ENCODE results near the gene PHF19.

DNA sequence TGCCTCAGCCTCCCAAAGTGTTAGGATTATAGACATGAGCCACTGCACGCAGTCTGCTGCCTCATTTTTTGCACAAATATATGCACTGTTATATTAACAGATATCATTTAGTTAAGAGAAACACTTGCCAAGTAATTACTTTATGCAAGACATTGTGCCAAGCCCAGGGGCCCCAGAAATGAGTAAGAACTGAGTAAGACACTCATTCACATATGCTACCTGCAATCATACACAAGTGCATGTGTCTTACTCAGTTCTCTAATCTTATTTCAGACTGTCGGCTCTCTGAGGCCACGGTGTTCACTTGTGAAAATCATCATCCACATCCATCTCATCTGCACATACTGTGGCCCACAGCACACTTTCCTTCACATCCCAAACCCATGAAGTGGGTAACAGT lies 33.7 kb upstream of the PHF19 start:
- TF ChIP-seq CTCF (IDR thresholded peaks at IDR 0.05; ENCODE audit: insufficient read depth, low read length, poor library complexity, severe bottlenecking): no peak
- no peak for TF ChIP-seq EZH2phosphoT487 (conservative IDR thresholded peaks at IDR 0.05; ENCODE audit: low read length)

Data from SU-DHL-6 (cell line).